H9 (cell line): ENCODE measurements around the gene PRCD. TPM values are rescaled to one million over a fixed set of nuclear protein-coding genes. Genes with fewer than 3 reads are reported as not detected.

ENCODE experiments used
- DNase-seq: peaks from one replicate; pipeline ENCODE4 v3.0.0-alpha.2; 2017
- H2AFZ ChIP-seq: one replicate; pipeline ENCODE4 v1.6.1; 2013; ENCODE audit warnings: mild to moderate bottlenecking, low read length, control low read depth, moderate library complexity
- H2AK5ac ChIP-seq: 2 replicates; pipeline ENCODE4 v1.6.1; 2013; ENCODE audit warnings: low read length, control low read depth, mixed read lengths; ENCODE audit not compliant: insufficient read length
- H2BK120ac ChIP-seq: one replicate; pipeline ENCODE4 v1.6.1; 2013; ENCODE audit warnings: low read depth, mild to moderate bottlenecking, low read length, control low read depth, inconsistent platforms; ENCODE audit not compliant: poor library complexity, severe bottlenecking
- H2BK12ac ChIP-seq: 2 replicates; pipeline ENCODE4 v1.6.1; 2013; ENCODE audit warnings: low read length, control low read depth, mixed read lengths, low read depth; ENCODE audit not compliant: insufficient read length
- H2BK15ac ChIP-seq: 2 replicates; pipeline ENCODE4 v1.6.1; 2013; ENCODE audit warnings: low read depth, low read length, control low read depth
- H2BK20ac ChIP-seq: one replicate; pipeline ENCODE4 v1.6.1; 2013; ENCODE audit warnings: low read depth, mild to moderate bottlenecking, low read length, control low read depth, inconsistent platforms; ENCODE audit not compliant: poor library complexity, severe bottlenecking
- H2BK5ac ChIP-seq: 2 replicates; pipeline ENCODE4 v1.6.1; 2013; ENCODE audit warnings: low read length, control low read depth, mixed read lengths; ENCODE audit not compliant: insufficient read length
- H3K14ac ChIP-seq: 2 replicates; pipeline ENCODE4 v1.6.1; 2013; ENCODE audit warnings: low read length, control low read depth; ENCODE audit not compliant: insufficient read depth
- H3K18ac ChIP-seq: 2 replicates; pipeline ENCODE4 v1.6.1; 2013; ENCODE audit warnings: low read depth, mild to moderate bottlenecking, mixed read lengths, low read length, control low read depth; ENCODE audit not compliant: insufficient read length
- H3K23ac ChIP-seq: 2 replicates; pipeline ENCODE4 v1.6.1; 2013; ENCODE audit warnings: low read length, control low read depth, mixed read lengths, low read depth; ENCODE audit not compliant: insufficient read length
- H3K23me2 ChIP-seq: 2 replicates; pipeline ENCODE4 v1.6.1; 2013; ENCODE audit warnings: low read depth, mild to moderate bottlenecking, mixed read lengths, low read length, control low read depth; ENCODE audit not compliant: insufficient read length, poor library complexity, severe bottlenecking
- H3K27ac ChIP-seq: 2 replicates; pipeline ENCODE4 v1.5.1; 2013; ENCODE audit warnings: low read length, control low read depth, mixed read lengths, low read depth; ENCODE audit not compliant: insufficient read length
- H3K27me3 ChIP-seq: 2 replicates; pipeline ENCODE4 v1.6.1; 2013; ENCODE audit warnings: low read length, control low read depth, inconsistent platforms; ENCODE audit not compliant: insufficient read depth
- H3K4ac ChIP-seq: 2 replicates; pipeline ENCODE4 v1.6.1; 2013; ENCODE audit warnings: low read depth, mild to moderate bottlenecking, control low read depth, inconsistent platforms, low read length, moderate library complexity
- H3K4me1 ChIP-seq: 2 replicates; pipeline ENCODE4 v1.6.1; 2013; ENCODE audit warnings: low read length, control low read depth, inconsistent platforms; ENCODE audit not compliant: insufficient read depth
- H3K4me2 ChIP-seq: 2 replicates; pipeline ENCODE4 v1.6.1; 2013; ENCODE audit warnings: low read length, control low read depth, mixed read lengths; ENCODE audit not compliant: insufficient read length, insufficient read depth
- H3K56ac ChIP-seq: 2 replicates; pipeline ENCODE4 v1.6.1; 2013; ENCODE audit warnings: low read depth, mild to moderate bottlenecking, mixed read lengths, low read length, control low read depth; ENCODE audit not compliant: insufficient read length
- H3K79me1 ChIP-seq: 2 replicates; pipeline ENCODE4 v1.6.1; 2013; ENCODE audit warnings: low read depth, mild to moderate bottlenecking, moderate library complexity, low read length, control low read depth, inconsistent platforms; ENCODE audit not compliant: insufficient read depth, poor library complexity, severe bottlenecking
- H3K79me2 ChIP-seq: 2 replicates; pipeline ENCODE4 v1.6.1; 2013; ENCODE audit warnings: low read length, control low read depth, inconsistent platforms; ENCODE audit not compliant: insufficient read depth
- H3K9ac ChIP-seq: 2 replicates; pipeline ENCODE4 v1.6.1; 2013; ENCODE audit warnings: low read length, control low read depth, mixed read lengths; ENCODE audit not compliant: insufficient read length; ENCODE audit errors: extremely low read depth
- H3K9me3 ChIP-seq: one replicate; pipeline ENCODE4 v1.6.1; 2013; ENCODE audit warnings: low read depth, low read length, inconsistent platforms; ENCODE audit not compliant: control insufficient read depth
- H3T11ph ChIP-seq: one replicate; pipeline ENCODE4 v1.6.1; 2013; ENCODE audit warnings: mild to moderate bottlenecking, low read length, control low read depth, inconsistent platforms
- H4K20me1 ChIP-seq: one replicate; pipeline ENCODE4 v1.6.1; 2013; ENCODE audit not compliant: control insufficient read depth, insufficient read length, insufficient read depth
- H4K5ac ChIP-seq: 2 replicates; pipeline ENCODE4 v1.6.1; 2013; ENCODE audit warnings: low read depth, mild to moderate bottlenecking, mixed read lengths, low read length, control low read depth; ENCODE audit not compliant: insufficient read length
- H4K8ac ChIP-seq: replicated peaks from 2 replicates; pipeline ENCODE4 v1.6.1; 2013; ENCODE audit warnings: low read length, control low read depth, mixed read lengths, low read depth; ENCODE audit not compliant: insufficient read length
- H4K91ac ChIP-seq: 2 replicates; pipeline ENCODE4 v1.6.1; 2013; ENCODE audit warnings: low read depth, mild to moderate bottlenecking, moderate library complexity, mixed read lengths, low read length, control low read depth; ENCODE audit not compliant: insufficient read length
- H3K27ac Mint-ChIP-seq, 3 experiments: 2 replicates in 2 of 3; 3 replicates in 1 of 3; pipeline ENCODE4 v1.8.0; 2020 to 2021; ENCODE audit warnings: mixed read lengths in 3 of 3, mild to moderate bottlenecking in 1 of 3, moderate library complexity in 1 of 3
- H3K27me3 Mint-ChIP-seq: 2 replicates; pipeline ENCODE4 v1.8.0; 2021; ENCODE audit warnings: low read depth, mild to moderate bottlenecking, moderate library complexity, mixed read lengths
- H3K36me3 Mint-ChIP-seq, 3 experiments: 2 replicates in 2 of 3; 3 replicates in 1 of 3; pipeline ENCODE4 v1.8.0; 2020 to 2021; ENCODE audit warnings: low read depth in 3 of 3, mixed read lengths in 3 of 3; ENCODE audit not compliant: insufficient read depth in 1 of 3
- H3K4me1 Mint-ChIP-seq, 2 experiments: 2 replicates each; pipeline ENCODE4 v1.8.0; 2020; ENCODE audit warnings: mixed read lengths in 2 of 2
- H3K4me3 Mint-ChIP-seq, 2 experiments: 2 replicates in 1 of 2; 3 replicates in 1 of 2; pipeline ENCODE4 v1.8.0; 2020 to 2021; ENCODE audit warnings: mild to moderate bottlenecking in 2 of 2, mixed read lengths in 2 of 2, moderate library complexity in 1 of 2
- H3K9me3 Mint-ChIP-seq, 2 experiments: 2 replicates in 1 of 2; 3 replicates in 1 of 2; pipeline ENCODE4 v1.8.0; 2020; ENCODE audit warnings: mild to moderate bottlenecking in 2 of 2, mixed read lengths in 2 of 2, moderate library complexity in 1 of 2
- CTCF ChIP-seq: fragments of 200-600 bp; sonication (generic); conservative IDR thresholded peaks from 3 replicates; pipeline ENCODE4 v1.8.0; 2021; ENCODE audit warnings: antibody characterized with exemption, mild to moderate bottlenecking
- WGBS: extraction: QIAGEN DNeasy Blood & Tissue Kit; methylation state at CpG from one replicate; pipeline ENCODE4 v1.1.7; 2013; ENCODE audit warnings: missing lambda C conversion rate, low lambda C conversion rate, mixed read lengths; ENCODE audit not compliant: insufficient read length; ENCODE audit errors: extremely low coverage; 5-methylcytosine and 5-hydroxymethylcytosine counted together
- total RNA-seq: library from RNA; stranded (reverse); gene quantifications from 2 replicates; pipeline ENCODE4 v1.2.1, GENCODE V29; 2021

The PRCD gene
- total RNA-seq, 1 experiment from 2014 or later, result 0.46 TPM

DNA sequence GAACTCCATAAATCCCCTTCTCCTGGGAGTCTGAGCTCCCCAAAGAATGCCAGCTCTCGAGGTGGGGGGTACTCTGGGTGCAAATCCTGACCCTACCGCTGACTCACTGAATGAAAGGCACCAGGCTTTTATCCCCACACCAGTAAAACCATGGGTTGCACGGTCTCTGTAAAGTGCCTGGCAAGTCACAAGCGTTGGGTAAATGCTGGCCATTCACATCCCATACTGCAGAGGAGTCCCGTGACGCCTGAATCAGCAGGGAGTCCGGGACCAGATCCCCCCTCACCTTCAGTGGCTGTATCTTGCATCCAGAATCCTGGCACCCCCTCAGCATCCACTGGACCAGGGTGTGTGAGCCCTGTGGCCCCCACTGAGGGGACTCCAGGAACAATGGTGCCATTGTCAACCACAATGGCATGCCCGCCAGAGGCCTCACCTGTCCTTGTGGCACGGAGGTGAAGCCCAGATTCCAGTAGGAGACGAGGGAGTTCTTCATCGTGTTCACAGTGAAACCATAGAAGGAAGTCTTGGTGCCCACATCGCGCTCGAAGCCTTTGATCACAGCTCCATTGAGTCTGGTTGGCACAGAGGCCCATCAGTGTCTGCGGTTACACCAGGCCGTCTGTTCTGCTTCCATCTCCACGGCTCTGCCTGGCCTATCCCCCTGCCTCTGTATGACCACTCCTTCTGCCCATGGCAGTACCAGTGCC lies 32.5 kb downstream of the PRCD start:
- H3K4me1 ChIP-seq, result no peaks in the 10 kb centered on the region; the same call in 1 of the 2 replicates
- no peak overlapping the region for H3K4me3 Mint-ChIP-seq

More for the DNA sequence above, 32.5 kb downstream of the PRCD start:
- H2BK120ac ChIP-seq, result no peak overlapping the region
- no peak overlapping the region for H2BK5ac ChIP-seq
- no peaks in the 10 kb centered on the region for H3K27me3 ChIP-seq
- H3K23me2 ChIP-seq, result no peaks in the 10 kb centered on the region
- no peaks in the 10 kb centered on the region for H3K79me2 ChIP-seq
- Mint-ChIP-seq H3K9me3 (no peaks in the 10 kb centered on the region), H3K4me1 (peaks cover 22 to 25% of the 10 kb centered on the region in 2 experiments), H3K36me3 (peaks cover 0 to 5% (median 0%) of the 10 kb centered on the region in 3 experiments; a peak in 3 of 7 replicates), H3K27ac (no peak overlapping the region; a peak in 1 of 7 replicates), H3K27me3 (no peaks in the 10 kb centered on the region; the same call in 1 of the 2 replicates)
- WGBS, result no CpG with 5 or more reads among the region's 17 CpGs
- no peak overlapping the region for H3K27ac ChIP-seq
- H2AK5ac ChIP-seq, result no peak overlapping the region
- no peaks in the 10 kb centered on the region for H3K9me3 ChIP-seq
- no peak overlapping the region for H3K56ac ChIP-seq
- H2BK15ac ChIP-seq, result no peak overlapping the region
- H3K23ac ChIP-seq, result no peak overlapping the region
- no peak overlapping the region for H4K5ac ChIP-seq
- no peak overlapping the region for H3K18ac ChIP-seq
- no peak overlapping the region for H3K4me2 ChIP-seq
- no peak overlapping the region for H3K14ac ChIP-seq
- no peak overlapping the region for H3T11ph ChIP-seq
- no peaks in the 10 kb centered on the region for H4K20me1 ChIP-seq
- H4K8ac ChIP-seq, result no peak overlapping the region
- H4K91ac ChIP-seq, result no peak overlapping the region
- H2AFZ ChIP-seq, result no peak overlapping the region
- H3K79me1 ChIP-seq, result no peaks in the 10 kb centered on the region
- no peak overlapping the region for H3K9ac ChIP-seq
- TF ChIP-seq CTCF, result no peak
- no peak overlapping the region for H2BK20ac ChIP-seq
- no peak overlapping the region for H2BK12ac ChIP-seq
- no peak for DNase-seq
- no peak overlapping the region for H3K4ac ChIP-seq
